A204.1 (cell line): ENCODE measurements around the gene TMEM178B.
"Not testable (repeated sequence)": the region's sequence is repeated elsewhere in the genome, so short reads cannot be mapped to it uniquely, and the experiment has no call there.

Source experiments
- FAIRE-seq: peaks from 2 replicates; lab custom pipeline; 2012; peaks lifted over from hg19 to GRCh38; lab: Jason Lieb, UNC

TMEM178B gene

DNA sequence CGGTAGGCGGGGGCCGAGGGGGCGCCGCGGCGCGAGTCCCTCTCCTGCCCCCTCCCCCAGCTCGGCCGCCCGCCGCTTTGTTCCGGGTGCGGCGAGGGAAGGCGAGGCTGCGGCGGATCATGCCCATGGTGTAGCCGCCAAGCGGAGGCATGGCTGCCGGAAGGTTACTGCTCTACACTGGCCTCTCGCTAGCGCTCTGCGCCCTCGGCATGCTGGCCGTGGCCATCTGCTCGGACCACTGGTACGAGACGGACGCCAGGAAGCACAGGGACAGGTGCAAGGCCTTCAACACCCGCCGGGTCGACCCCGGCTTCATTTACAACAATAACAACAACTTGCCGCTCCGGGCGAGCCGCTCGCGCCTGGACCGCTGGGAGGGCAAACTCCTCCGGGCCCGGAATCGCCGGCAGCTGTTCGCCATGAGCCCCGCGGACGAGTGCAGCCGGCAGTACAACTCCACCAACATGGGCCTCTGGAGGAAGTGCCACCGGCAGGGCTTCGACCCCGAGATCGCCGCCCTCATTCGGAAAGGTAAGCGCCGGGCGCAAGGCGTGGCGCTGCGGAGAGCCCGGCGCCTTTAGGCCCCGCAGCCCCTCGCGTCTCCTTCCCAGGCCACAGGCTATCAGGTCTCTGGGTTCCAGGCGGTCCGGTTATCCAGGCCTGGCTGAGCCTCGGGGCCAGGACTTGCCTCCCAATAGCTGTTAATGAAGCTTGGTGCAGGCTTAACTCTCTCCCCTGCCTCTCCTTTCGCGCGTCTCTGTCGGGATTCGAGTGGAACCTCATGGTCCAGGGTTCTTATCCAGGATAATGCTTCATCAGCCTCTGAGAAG is 513 bp downstream of the TMEM178B start:
- no peak for FAIRE-seq

DNA sequence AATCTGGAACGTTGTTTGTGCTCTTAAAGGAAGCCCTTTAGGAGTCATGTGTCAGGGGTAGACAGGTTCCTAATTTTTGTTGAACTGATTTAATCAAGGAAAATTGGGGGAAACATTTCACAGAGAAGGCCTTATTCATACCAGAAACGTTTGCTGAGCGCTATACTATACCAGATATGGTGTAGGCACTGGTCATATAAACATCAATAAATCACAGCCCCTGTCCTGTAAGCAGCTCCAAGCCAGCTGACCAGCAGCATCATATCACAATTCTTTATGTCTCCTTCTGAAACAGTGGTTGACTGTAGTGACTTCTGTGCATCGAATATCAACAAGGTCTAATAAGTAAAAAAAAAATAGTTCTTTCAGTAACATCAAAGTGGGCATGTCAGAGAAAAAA is 1.1 kb downstream of the TMEM178B start:
- FAIRE-seq, result no peak

- FAIRE-seq, result no peak
Observed at GRCh38 chr7:141076377-141076776, 2.5 kb downstream of the TMEM178B start.

- FAIRE-seq, result no peak
Observed at GRCh38 chr7:141079219-141079618, 5.4 kb downstream of the TMEM178B start.

DNA sequence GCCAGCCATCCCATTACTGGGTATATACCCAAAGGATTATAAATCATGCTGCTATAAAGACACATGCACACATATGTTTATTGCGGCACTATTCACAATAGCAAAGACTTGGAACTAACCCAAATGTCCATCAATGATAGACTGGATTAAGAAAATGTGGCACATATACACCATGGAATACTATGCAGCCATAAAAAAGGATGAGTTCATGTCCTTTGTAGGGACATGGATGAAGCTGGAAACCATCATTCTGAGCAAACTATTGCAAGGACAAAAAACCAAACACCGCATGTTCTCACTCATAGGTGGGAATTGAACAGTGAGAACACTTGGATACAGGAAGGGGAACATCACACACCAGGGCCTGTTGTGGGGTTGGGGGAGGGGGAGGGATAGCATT is 15.6 kb downstream of the TMEM178B start:
- not testable (repeated sequence) for FAIRE-seq

DNA sequence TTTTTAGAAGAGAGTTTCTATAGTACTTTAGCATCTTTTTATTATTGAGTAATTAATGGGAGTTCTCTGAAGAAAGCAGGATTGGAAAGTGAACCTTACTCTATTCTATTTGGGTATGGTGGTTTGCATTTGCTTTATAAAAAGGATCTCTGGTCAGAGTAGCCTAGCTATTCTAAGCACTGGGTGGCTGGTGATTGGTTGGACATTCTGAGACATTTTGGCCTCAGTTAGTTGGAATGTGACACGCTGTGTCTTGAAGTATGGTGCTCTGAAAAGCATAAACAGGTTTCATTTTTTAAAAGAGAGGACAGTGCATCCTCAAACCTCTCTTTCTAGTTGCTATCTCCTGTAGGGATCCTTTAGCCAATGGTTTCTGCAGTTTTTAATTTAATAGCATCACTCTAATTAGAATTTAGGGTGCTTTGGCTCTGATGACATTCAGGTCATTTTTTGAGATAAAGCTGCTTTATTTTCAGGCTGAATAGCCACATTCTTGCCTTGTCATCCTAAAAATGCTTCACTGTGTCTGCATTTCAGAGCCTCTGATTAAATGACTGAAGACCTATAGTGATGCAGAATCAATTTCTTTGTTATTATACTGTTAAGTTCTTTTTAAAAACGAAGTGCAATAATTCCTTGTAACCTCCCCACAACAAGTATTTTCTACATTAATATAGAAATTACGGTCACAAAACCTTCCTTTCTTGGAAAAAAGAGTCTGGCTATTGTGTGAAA is 20.6 kb downstream of the TMEM178B start:
- FAIRE-seq, result no peak

GRCh38 chr7:141097430-141097829 is 23.6 kb downstream of the TMEM178B start:
- peak; percentile 3 for FAIRE-seq

DNA sequence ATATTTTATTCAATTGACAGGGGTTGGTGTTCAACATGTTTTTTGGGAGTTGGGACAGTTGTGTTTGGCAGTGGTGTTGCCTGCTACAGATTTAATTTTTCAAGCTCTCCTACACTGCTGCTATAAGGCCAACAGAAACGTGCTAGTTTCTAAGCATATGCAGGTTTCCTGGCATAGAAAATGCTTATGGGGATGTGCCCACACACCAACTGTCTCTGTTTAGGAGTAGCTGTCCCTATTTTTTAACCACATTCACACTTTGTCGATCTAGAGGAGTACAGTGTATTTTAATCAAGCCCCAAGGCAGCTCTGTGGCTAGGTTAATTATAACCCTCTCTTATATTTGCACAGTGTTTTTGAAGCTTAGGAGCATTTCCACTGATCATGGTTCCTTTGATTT is 28.6 kb downstream of the TMEM178B start:
- no peak for FAIRE-seq

DNA sequence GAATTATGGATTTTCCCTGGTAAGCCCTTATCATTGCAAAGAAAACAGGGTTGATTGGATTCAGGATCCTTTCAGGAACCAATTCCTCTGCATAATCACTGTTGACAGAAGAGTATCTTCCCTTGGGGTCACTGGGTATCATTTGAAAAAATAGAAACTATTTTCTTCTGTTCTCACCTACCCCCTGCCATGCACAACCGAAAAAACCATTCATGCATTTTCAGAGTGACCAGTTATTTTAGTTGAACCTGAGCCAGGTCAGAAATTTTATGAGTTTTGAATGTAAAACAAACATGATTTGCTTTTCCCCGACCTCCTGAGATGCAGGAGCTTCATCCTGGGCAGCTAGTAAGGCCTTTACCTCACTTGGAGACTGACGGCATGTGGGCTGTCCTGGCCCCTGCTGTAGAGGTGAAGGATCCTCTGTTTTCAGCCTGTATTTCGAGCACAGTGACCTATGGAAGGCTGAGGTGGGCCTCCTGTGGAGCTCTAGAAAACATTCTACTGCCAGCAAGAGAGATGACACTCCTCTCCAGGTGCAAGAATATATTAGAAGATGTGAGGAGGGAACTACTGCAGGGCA is 30.1 kb downstream of the TMEM178B start:
- no peak for FAIRE-seq

GRCh38 chr7:141113131-141113530 is 39.3 kb downstream of the TMEM178B start:
- no peak for FAIRE-seq

GRCh38 chr7:141114029-141114664 is 40.3 kb downstream of the TMEM178B start:
- no peak for FAIRE-seq

DNA sequence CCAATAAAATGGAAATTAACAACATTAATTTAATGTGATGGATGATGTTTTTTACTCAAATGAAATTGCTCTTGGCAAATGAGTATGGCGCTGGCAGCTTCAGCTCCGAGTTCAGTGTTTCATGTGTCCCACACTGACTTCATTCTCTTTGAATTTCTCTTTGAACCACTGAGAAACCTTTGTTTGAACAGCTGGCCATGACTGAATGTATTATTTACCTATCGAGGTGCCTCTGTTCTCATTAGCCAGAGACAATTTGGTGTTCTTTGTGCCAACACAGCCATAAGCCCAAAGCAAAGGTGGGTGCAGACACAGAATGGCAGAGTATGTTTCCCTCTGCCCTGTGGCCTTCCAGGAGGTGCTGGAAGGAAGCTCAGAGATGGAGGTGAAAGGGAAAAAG is 42.1 kb downstream of the TMEM178B start:
- no peak for FAIRE-seq

DNA sequence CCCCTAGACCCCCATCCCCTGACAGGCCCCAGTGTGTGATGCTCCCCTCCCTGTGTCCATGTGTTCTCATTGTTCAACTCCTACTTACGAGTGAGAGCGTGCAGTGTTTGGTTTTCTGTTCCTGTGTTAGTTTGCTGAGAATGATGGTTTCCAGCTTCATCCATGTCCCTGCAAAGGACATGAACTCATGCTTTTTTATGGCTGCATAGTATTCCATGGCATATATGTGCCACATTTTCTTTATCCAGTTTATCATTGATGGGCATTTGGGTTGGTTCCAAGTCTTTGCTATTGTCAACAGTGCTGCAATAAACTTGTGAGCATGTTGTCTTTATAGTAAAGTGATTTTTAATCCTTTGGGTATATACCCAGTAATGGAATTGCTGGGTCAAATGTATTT is 42.8 kb downstream of the TMEM178B start:
- not testable (repeated sequence) for FAIRE-seq

DNA sequence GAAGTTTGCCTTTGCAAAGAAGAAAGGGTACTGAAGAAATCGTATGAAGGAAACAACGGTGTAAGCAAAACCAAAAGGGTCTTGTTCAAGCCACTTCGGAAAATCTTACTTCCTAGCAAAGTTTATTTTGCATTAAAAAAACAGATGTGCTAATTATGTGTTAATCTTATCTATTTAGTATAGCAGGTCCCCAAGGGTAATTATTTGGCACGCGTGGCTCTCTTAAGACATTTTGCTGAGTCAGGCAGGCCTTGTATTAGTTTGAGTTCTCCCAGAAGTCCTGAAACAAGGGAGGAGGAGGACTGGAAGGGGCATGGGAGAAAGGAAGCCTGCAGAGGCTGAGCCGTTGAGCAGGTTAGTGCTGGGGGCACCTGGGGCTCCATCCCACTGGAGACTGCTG is 44.9 kb downstream of the TMEM178B start:
- FAIRE-seq, result no peak

DNA sequence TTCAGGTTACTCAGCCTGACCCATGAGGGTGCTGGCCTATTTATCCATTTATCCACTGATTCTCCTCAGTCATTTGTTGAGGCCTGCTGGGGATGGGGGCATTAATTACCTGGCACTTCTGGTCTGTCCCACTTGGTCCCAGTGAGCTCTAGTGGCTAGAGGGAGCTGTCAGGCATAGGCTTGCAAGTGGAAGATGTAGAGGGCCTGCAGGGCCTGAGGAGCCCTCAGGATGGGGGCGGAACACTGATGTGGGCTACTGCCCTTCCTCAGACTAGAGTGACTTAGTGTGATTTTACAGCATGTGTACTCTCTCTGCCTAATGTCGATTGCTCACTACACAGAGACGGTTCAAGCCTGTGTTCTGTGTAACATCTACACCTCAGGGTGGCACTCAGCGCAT is 45.3 kb downstream of the TMEM178B start:
- no peak for FAIRE-seq

DNA sequence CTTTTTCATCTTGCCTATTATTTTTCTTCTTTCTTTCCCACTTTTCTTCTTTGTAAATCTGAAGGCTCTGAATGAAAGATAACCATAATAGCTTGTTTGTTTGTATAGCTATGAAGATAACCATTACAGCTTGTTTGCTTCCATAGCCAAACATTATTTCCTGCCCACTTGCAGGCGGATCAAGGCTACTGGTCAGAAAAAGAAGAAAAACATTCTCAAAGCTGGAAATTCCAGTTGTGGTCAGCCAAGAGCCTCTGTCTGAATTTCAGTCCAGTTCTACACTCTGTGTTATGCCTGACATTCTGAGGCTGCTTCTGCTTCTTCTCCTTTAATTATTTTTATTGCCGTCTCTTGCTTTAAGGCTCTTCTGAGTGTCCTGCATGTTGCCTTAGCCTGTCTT is 48.9 kb downstream of the TMEM178B start:
- FAIRE-seq, result no peak

DNA sequence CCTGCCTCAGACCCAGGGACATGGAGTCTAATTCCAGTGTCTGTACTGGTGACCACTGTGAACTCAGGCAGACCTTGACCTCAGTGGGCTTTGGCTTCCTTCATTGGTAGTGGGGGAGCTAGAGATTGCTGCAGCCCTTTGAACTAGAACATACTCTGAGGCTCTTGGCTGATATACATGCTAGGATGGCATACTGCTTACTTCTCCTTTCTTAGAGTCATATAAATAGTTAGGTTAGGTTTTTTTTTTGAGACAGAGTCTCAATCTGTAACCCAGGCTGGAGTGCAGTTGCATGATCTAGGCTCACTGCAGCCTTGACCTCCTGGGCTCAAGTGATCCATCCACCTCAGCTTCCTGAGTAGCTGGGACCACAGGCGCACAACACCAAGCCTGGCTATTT is 49.7 kb downstream of the TMEM178B start:
- no peak for FAIRE-seq

GRCh38 chr7:141126107-141126506 is 52.2 kb downstream of the TMEM178B start:
- no peak for FAIRE-seq

GRCh38 chr7:141128506-141128905 is 54.6 kb downstream of the TMEM178B start:
- no peak for FAIRE-seq

DNA sequence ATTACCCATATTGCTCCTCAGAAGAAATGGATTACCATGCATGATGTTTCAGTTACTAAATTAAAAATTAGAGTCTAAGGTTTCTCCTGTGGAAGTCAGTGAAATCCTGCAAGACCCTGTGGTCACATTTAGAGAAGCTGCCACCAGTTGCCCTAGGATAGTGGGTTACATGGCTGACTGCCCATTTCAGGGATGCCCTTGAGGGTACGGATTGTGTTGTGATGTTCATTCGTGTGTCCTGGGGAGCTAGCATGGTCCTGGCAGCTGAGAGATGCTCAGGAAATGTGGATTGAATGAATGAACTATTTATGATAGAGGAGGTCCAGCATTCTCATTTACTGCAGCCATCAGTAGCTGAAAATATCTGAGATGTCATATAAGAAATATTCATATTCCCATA is 55.1 kb downstream of the TMEM178B start:
- no peak for FAIRE-seq

DNA sequence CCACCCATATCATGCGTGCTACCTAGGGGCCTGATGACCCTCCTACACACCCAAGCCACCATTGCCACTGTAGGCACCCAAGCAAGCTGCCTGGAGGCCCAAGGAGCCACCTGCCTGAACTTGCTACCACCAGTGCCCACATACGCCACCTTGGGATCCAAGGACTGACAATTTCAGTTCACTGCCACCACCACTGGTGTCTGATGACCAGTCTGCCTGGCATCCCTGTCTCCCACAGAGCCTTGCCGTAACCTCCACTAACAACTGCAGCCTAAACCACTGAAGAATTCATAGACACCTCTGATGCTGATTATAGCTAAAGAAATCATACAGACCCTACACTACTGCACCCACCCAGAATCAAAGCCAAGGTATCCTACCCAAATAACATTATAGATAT is 58.8 kb downstream of the TMEM178B start:
- FAIRE-seq, result no peak

DNA sequence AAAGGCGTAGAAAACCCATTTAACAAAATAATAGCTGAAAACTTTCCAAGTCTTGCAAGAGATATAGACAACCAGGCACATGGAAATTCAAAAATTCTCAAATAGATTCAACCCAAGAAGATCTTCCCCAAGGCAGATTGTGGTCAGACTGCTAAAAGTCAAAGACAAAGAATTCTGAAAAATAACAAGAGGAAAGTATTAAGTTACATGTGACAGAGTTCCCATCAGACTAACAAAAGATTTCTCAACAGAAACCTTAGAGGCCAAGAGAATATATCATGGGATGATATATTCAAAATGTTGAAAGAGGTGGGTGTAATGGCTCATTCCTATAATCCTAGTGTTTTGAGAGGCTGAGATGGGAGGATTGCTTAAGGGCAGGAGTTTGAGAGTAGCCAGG is 59.8 kb downstream of the TMEM178B start:
- FAIRE-seq, result no peak

GRCh38 chr7:141142058-141142457 is 68.2 kb downstream of the TMEM178B start:
- no peak for FAIRE-seq
